ENCODE data around the gene TPI1. TPM values are rescaled to one million over a fixed set of nuclear protein-coding genes. Genes with fewer than 3 reads are reported as not detected.

Gene TPI1
- total RNA-seq, 1 experiment from 2014 or later = 549 TPM

- peaks cover 11% of the 10 kb centered on the region for H3K36me3 Mint-ChIP-seq (ENCODE audit: insufficient read depth, unreplicated experiment)
- no peak overlapping the region for H3K4me3 Mint-ChIP-seq (ENCODE audit: unreplicated experiment)
Measured at GRCh38 chr12:6846316-6846869, 20.9 kb upstream of the TPI1 start.

GRCh38 chr12:6847676-6848075 lies 19.7 kb upstream of the TPI1 start:
- DNase-seq (ENCODE audit: unreplicated experiment) = no peak
- intact Hi-C loops (cut with micrococcal nuclease) = no loop called here
- Mint-ChIP-seq H3K4me3 (ENCODE audit: unreplicated experiment) (no peak overlapping the region), H3K36me3 (ENCODE audit: insufficient read depth, unreplicated experiment) (peaks cover 13% of the 10 kb centered on the region), H3K27ac (ENCODE audit: low read depth, unreplicated experiment) (no peak overlapping the region), H3K27me3 (ENCODE audit: insufficient read depth, unreplicated experiment) (no peaks in the 10 kb centered on the region), H3K9me3 (ENCODE audit: unreplicated experiment) (no peaks in the 10 kb centered on the region), H3K4me1 (ENCODE audit: insufficient read depth, unreplicated experiment) (peaks cover 18% of the 10 kb centered on the region)
- POLR2A ChIA-PET = interaction anchor here (7.9 kb wide), 1 partner anchor 19 kb away, joined by 130 read pairs; the partner anchor contains the start of gene TPI1
- TF ChIP-seq CTCF (IDR thresholded peaks at IDR 0.05; ENCODE audit: unreplicated experiment) = no peak
- no TSS peak for BruUV-seq (replicated peaks)
- CTCF ChIA-PET = interaction anchor here (0.6 to 4.3 kb wide), 8 partner anchors 8 to 142 kb away, joined by 3 to 40 read pairs (median 6); partner anchors contain the start of gene MLF2

More at GRCh38 chr12:6846316-6846869, 20.9 kb upstream of the TPI1 start:
- H3K27ac Mint-ChIP-seq (ENCODE audit: low read depth, unreplicated experiment) = no peak overlapping the region
- ChIA-PET POLR2A (no interaction called here), CTCF (interaction anchor here (2.5 to 4.3 kb wide), 3 partner anchors 11 to 93 kb away, joined by 11 to 40 read pairs (median 13); partner anchors contain the start of gene MLF2)
- no peaks in the 10 kb centered on the region for H3K9me3 Mint-ChIP-seq (ENCODE audit: unreplicated experiment)
- H3K27me3 Mint-ChIP-seq (ENCODE audit: insufficient read depth, unreplicated experiment) = no peaks in the 10 kb centered on the region
- no peak for DNase-seq (ENCODE audit: unreplicated experiment)
- no peak for TF ChIP-seq CTCF (IDR thresholded peaks at IDR 0.05; ENCODE audit: unreplicated experiment)
- no TSS peak for BruUV-seq (replicated peaks)
- intact Hi-C loops (cut with micrococcal nuclease) = no loop called here
- peaks cover 18% of the 10 kb centered on the region for H3K4me1 Mint-ChIP-seq (ENCODE audit: insufficient read depth, unreplicated experiment)

- ChIA-PET POLR2A (interaction anchor here (1.7 to 7.9 kb wide), 2 partner anchors 18 to 24 kb away, joined by 6 to 130 read pairs; partner anchors contain the start of genes SPSB2 and TPI1), CTCF (interaction anchor here (0.6 to 4.3 kb wide), 4 partner anchors 10 to 182 kb away, joined by 4 to 40 read pairs (median 10); no protein-coding TSS in a partner anchor)
- peak overlapping the region; percentile 88 for H3K4me3 Mint-ChIP-seq (ENCODE audit: unreplicated experiment)
- H3K4me1 Mint-ChIP-seq (ENCODE audit: insufficient read depth, unreplicated experiment) = peaks cover 29% of the 10 kb centered on the region
- H3K9me3 Mint-ChIP-seq (ENCODE audit: unreplicated experiment) = no peaks in the 10 kb centered on the region
- no TSS peak for BruUV-seq (replicated peaks)
- peak overlapping the region; percentile 90 for H3K27ac Mint-ChIP-seq (ENCODE audit: low read depth, unreplicated experiment)
- DNase-seq (ENCODE audit: unreplicated experiment) = no peak
- intact Hi-C loops (cut with micrococcal nuclease) = no loop called here
- H3K27me3 Mint-ChIP-seq (ENCODE audit: insufficient read depth, unreplicated experiment) = no peaks in the 10 kb centered on the region
- no peak for TF ChIP-seq CTCF (IDR thresholded peaks at IDR 0.05; ENCODE audit: unreplicated experiment)
- H3K36me3 Mint-ChIP-seq (ENCODE audit: insufficient read depth, unreplicated experiment) = peaks cover 19% of the 10 kb centered on the region
Measured at GRCh38 chr12:6849427-6849826, 17.9 kb upstream of the TPI1 start.

- no TSS peak for BruUV-seq (replicated peaks)
- no peak for TF ChIP-seq CTCF (IDR thresholded peaks at IDR 0.05; ENCODE audit: unreplicated experiment)
- ChIA-PET POLR2A (interaction anchor here (1.7 to 7.9 kb wide), 3 partner anchors 15 to 23 kb away, joined by 5 to 130 read pairs (median 6); partner anchors contain the start of genes SPSB2 and TPI1), CTCF (interaction anchor here (0.6 to 7.3 kb wide), 5 partner anchors 14 to 80 kb away, joined by 3 to 40 read pairs (median 13); partner anchors contain the start of gene SPSB2)
- Mint-ChIP-seq H3K36me3 (ENCODE audit: insufficient read depth, unreplicated experiment) (peaks cover 26% of the 10 kb centered on the region), H3K27me3 (ENCODE audit: insufficient read depth, unreplicated experiment) (no peaks in the 10 kb centered on the region), H3K27ac (ENCODE audit: low read depth, unreplicated experiment) (peak overlapping the region; percentile 90), H3K9me3 (ENCODE audit: unreplicated experiment) (no peaks in the 10 kb centered on the region), H3K4me3 (ENCODE audit: unreplicated experiment) (peak overlapping the region; percentile 88), H3K4me1 (ENCODE audit: insufficient read depth, unreplicated experiment) (peaks cover 31% of the 10 kb centered on the region)
- no peak for DNase-seq (ENCODE audit: unreplicated experiment)
- intact Hi-C loops (cut with micrococcal nuclease) = no loop called here
Measured at GRCh38 chr12:6849976-6850560, 17.3 kb upstream of the TPI1 start.

All from MCF 10A (cell line).